Activated CD8-positive, alpha-beta memory T cell treated with anti-CD3 and anti-CD28 coated beads, Interleukin-2, amount 10 ng/mL, durations not matched to agents 7 days and 5 days (primary cell): ENCODE data around the gene UGGT1. TPM values are rescaled to one million over a fixed set of nuclear protein-coding genes. Genes with fewer than 3 reads are reported as not detected.

Experiments
- total RNA-seq, 2 experiments: library from RNA; stranded (reverse); gene quantifications; one replicate each; pipeline ENCODE4 v1.2.3, GENCODE V29; 2021

Gene UGGT1
- total RNA-seq, 2 experiments from 2014 or later, result 56.3 to 63.4 TPM

Other genes with a start within 250 kb of the UGGT1 start
- 10 to 100 TPM; 52.3 to 56.4 TPM for gene POLR2D, start 233.0 kb upstream of the UGGT1 start, total RNA-seq
- gene AMMECR1L, start 205.2 kb upstream of the UGGT1 start, total RNA-seq, result 10 to 100 TPM; 13.3 to 18.5 TPM
- 10 to 100 TPM; 40.0 to 43.7 TPM for gene SAP130, start 63.1 kb upstream of the UGGT1 start, total RNA-seq
- gene HS6ST1, start 227.7 kb downstream of the UGGT1 start, total RNA-seq, result 1 to 10 TPM; 7.0 to 8.6 TPM